Neural cell (in vitro differentiated cells): ENCODE data around the gene CNNM2. TPM values are rescaled to one million over a fixed set of nuclear protein-coding genes. Genes with fewer than 3 reads are reported as not detected.

Experiments used
- H2AFZ ChIP-seq: fragments of 200-600, 300-800 bp; sonication (generic), shearing (Covaris generic); 2 replicates; pipeline ENCODE4 v1.6.0; 2014; ENCODE audit warnings: low read depth, mild to moderate bottlenecking, antibody characterized with exemption, low read length, moderate library complexity
- H3F3A ChIP-seq: fragments of 200-600 bp; shearing (Covaris generic); 2 replicates; pipeline ENCODE4 v1.6.1; 2016; ENCODE audit warnings: mild to moderate bottlenecking, moderate library complexity, mixed read lengths, antibody characterized with exemption, low read length; ENCODE audit not compliant: insufficient read depth, poor library complexity, severe bottlenecking
- H3K27ac ChIP-seq: fragments of 200-600, 300-800 bp; sonication (generic), shearing (Covaris generic); 2 replicates; pipeline ENCODE4 v1.5.1; 2014; ENCODE audit warnings: mild to moderate bottlenecking, low read length, moderate library complexity
- H3K27me3 ChIP-seq: fragments of 300-800, 200-600 bp; sonication (generic), shearing (Covaris generic); 2 replicates; pipeline ENCODE4 v1.6.0; 2014; ENCODE audit warnings: mild to moderate bottlenecking, low read depth, low read length, moderate library complexity; ENCODE audit not compliant: insufficient read depth
- H3K36me3 ChIP-seq: fragments of 300-800, 200-600 bp; sonication (generic), shearing (Covaris generic); 2 replicates; pipeline ENCODE4 v1.5.1; 2014; ENCODE audit warnings: mild to moderate bottlenecking, antibody characterized with exemption, low read length, moderate library complexity; ENCODE audit not compliant: insufficient read depth
- H3K4me2 ChIP-seq: fragments of 300-800, 200-600 bp; sonication (generic), shearing (Covaris generic); 2 replicates; pipeline ENCODE4 v1.6.0; 2014; ENCODE audit warnings: mild to moderate bottlenecking, low read length
- H3K4me3 ChIP-seq: fragments of 300-800, 200-600 bp; sonication (generic), shearing (Covaris generic); 2 replicates; pipeline ENCODE4 v1.5.1; 2014; ENCODE audit warnings: mild to moderate bottlenecking, low read length, moderate library complexity
- H3K79me2 ChIP-seq: fragments of 200-600 bp; shearing (Covaris generic); replicated peaks from 2 replicates; pipeline ENCODE4 v1.6.0; 2014; ENCODE audit warnings: mild to moderate bottlenecking, low read length, moderate library complexity; ENCODE audit not compliant: insufficient read depth
- H3K9ac ChIP-seq: fragments of 300-800, 200-600 bp; sonication (generic), shearing (Covaris generic); 2 replicates; pipeline ENCODE4 v1.6.1; 2016; ENCODE audit warnings: mild to moderate bottlenecking, low read length, mixed read lengths
- H3K9me2 ChIP-seq: fragments of 200-600 bp; shearing (Covaris generic); 2 replicates; pipeline ENCODE4 v1.6.1; 2016; ENCODE audit warnings: mild to moderate bottlenecking, low read length, mixed read lengths; ENCODE audit not compliant: insufficient read depth
- H3K9me3 ChIP-seq: fragments of 200-600, 300-800 bp; sonication (generic), shearing (Covaris generic); 2 replicates; pipeline ENCODE4 v1.6.1; 2016; ENCODE audit warnings: mild to moderate bottlenecking, mixed run types, low read length, moderate library complexity, mixed read lengths
- H4K20me1 ChIP-seq: fragments of 200-600 bp; shearing (Covaris generic); 2 replicates; pipeline ENCODE4 v1.6.1; 2016; ENCODE audit warnings: mild to moderate bottlenecking, mixed run types; ENCODE audit not compliant: insufficient read depth
- EP300 ChIP-seq: fragments of 450-650 bp; conservative IDR thresholded peaks from 2 replicates; pipeline ENCODE4 v1.6.1; 2014; ENCODE audit warnings: antibody characterized with exemption, mild to moderate bottlenecking, moderate library complexity; ENCODE audit not compliant: poor library complexity, severe bottlenecking
- EZH2 ChIP-seq: fragments of 200-600, 300-800 bp; shearing (Covaris generic), sonication (generic); IDR thresholded peaks from 2 replicates; pipeline ENCODE4 v1.6.1; 2014; ENCODE audit warnings: antibody characterized with exemption, low read length, borderline replicate concordance, mild to moderate bottlenecking; ENCODE audit not compliant: insufficient read depth, poor library complexity, severe bottlenecking
- MXI1 ChIP-seq: fragments of 450-650 bp; conservative IDR thresholded peaks from 2 replicates; pipeline ENCODE4 v1.6.1; 2014; ENCODE audit warnings: antibody characterized with exemption, mild to moderate bottlenecking; ENCODE audit not compliant: poor library complexity, severe bottlenecking
- POLR2AphosphoS5 ChIP-seq: IDR thresholded peaks from 2 replicates; pipeline ENCODE4 v1.6.1; 2012
- RAD21 ChIP-seq: fragments of 450-650 bp; conservative IDR thresholded peaks from 2 replicates; pipeline ENCODE4 v1.6.1; 2014; ENCODE audit warnings: antibody characterized with exemption, mild to moderate bottlenecking, moderate library complexity
- SMC3 ChIP-seq: fragments of 450-650 bp; conservative IDR thresholded peaks from 2 replicates; pipeline ENCODE4 v1.6.1; 2014; ENCODE audit warnings: antibody characterized with exemption, mild to moderate bottlenecking, moderate library complexity; ENCODE audit not compliant: poor library complexity
- TAF1 ChIP-seq: IDR thresholded peaks from 2 replicates; pipeline ENCODE4 v1.6.1; 2012; ENCODE audit warnings: low read depth
- polyA plus RNA-seq: library from polyadenylated mRNA; depleted of rRNA; stranded (reverse); fragments of >200 nt; gene quantifications from 2 replicates; pipeline ENCODE4 v1.2.3, GENCODE V29; 2014
- TF ChIP-seq, protein P1 (sequence below): fragments of 450-650 bp; IDR thresholded peaks from 2 replicates; pipeline ENCODE4 v1.5.1; 2014; ENCODE audit warnings: antibody characterized with exemption, mild to moderate bottlenecking, moderate library complexity; ENCODE audit not compliant: poor library complexity, severe bottlenecking
- TF ChIP-seq, protein P2 (sequence below): IDR thresholded peaks from 2 replicates; pipeline ENCODE4 v1.6.1; 2012; ENCODE audit warnings: borderline replicate concordance

Gene CNNM2
- polyA plus RNA-seq, 1 donor from 2014 or later = 5.0 TPM

DNA sequence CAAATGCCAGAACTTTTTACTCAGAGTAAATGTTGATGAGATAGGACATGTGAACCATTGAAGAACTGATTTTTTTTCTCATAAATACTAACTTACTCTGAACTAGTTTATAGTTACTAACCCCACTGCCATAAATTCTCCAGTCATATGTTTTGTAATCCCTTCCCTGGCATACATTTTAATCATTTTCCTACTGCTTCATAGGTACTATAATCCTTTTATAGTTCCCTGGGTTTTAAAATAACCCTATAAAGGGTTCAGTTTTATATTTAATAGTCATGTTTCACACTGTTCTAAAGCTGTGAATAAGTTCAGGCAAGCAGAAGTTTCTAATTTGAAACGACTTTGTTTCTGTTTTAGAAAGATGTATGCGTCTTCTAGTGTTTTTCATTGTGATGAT is 28.9 kb downstream of the CNNM2 start:
- H3K79me2 ChIP-seq = no peaks in the 10 kb centered on the region
- TF ChIP-seq TAF1 (no peak), POLR2AphosphoS5 (no peak), EZH2 (no peak)
- TF ChIP-seq, protein P1, sequence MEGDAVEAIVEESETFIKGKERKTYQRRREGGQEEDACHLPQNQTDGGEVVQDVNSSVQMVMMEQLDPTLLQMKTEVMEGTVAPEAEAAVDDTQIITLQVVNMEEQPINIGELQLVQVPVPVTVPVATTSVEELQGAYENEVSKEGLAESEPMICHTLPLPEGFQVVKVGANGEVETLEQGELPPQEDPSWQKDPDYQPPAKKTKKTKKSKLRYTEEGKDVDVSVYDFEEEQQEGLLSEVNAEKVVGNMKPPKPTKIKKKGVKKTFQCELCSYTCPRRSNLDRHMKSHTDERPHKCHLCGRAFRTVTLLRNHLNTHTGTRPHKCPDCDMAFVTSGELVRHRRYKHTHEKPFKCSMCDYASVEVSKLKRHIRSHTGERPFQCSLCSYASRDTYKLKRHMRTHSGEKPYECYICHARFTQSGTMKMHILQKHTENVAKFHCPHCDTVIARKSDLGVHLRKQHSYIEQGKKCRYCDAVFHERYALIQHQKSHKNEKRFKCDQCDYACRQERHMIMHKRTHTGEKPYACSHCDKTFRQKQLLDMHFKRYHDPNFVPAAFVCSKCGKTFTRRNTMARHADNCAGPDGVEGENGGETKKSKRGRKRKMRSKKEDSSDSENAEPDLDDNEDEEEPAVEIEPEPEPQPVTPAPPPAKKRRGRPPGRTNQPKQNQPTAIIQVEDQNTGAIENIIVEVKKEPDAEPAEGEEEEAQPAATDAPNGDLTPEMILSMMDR = no peak
- H3K27me3 ChIP-seq = no peaks in the 10 kb centered on the region
- H3K9me2 ChIP-seq = no peaks in the 10 kb centered on the region
- H3K36me3 ChIP-seq = no peaks in the 10 kb centered on the region
- H3K4me3 ChIP-seq = no peak overlapping the region
- H3K4me2 ChIP-seq = no peak overlapping the region
- no peak overlapping the region for H3K27ac ChIP-seq
- no peak overlapping the region for H2AFZ ChIP-seq
- H3F3A ChIP-seq = no peaks in the 10 kb centered on the region
- H3K9ac ChIP-seq = no peak overlapping the region
- peaks cover 3% of the 10 kb centered on the region for H4K20me1 ChIP-seq
- no peaks in the 10 kb centered on the region for H3K9me3 ChIP-seq

DNA sequence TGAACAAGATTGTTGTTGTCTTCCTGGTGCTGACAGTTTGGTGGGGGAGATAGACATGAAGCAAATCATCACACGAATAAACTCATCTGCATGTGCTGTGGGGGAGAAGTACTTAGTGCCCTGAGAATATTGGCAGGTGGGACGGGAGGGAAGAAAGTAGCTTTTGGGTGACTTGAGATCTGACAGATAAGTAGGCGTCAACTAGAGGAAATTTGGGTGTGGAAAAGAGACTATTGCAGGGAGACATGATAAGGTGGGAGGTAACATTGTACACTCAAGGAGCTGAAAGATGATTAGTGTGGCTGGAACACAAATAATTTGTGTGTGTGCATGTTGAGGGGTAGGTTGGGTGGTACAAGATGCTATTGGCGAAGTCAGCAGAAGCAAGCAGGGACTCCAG is 30.1 kb downstream of the CNNM2 start:
- no peaks in the 10 kb centered on the region for H3K9me3 ChIP-seq
- no peak overlapping the region for H3K4me2 ChIP-seq
- no peak for TF ChIP-seq RAD21
- no peak for TF ChIP-seq EP300
- no peak for TF ChIP-seq SMC3
- TF ChIP-seq, protein P2, sequence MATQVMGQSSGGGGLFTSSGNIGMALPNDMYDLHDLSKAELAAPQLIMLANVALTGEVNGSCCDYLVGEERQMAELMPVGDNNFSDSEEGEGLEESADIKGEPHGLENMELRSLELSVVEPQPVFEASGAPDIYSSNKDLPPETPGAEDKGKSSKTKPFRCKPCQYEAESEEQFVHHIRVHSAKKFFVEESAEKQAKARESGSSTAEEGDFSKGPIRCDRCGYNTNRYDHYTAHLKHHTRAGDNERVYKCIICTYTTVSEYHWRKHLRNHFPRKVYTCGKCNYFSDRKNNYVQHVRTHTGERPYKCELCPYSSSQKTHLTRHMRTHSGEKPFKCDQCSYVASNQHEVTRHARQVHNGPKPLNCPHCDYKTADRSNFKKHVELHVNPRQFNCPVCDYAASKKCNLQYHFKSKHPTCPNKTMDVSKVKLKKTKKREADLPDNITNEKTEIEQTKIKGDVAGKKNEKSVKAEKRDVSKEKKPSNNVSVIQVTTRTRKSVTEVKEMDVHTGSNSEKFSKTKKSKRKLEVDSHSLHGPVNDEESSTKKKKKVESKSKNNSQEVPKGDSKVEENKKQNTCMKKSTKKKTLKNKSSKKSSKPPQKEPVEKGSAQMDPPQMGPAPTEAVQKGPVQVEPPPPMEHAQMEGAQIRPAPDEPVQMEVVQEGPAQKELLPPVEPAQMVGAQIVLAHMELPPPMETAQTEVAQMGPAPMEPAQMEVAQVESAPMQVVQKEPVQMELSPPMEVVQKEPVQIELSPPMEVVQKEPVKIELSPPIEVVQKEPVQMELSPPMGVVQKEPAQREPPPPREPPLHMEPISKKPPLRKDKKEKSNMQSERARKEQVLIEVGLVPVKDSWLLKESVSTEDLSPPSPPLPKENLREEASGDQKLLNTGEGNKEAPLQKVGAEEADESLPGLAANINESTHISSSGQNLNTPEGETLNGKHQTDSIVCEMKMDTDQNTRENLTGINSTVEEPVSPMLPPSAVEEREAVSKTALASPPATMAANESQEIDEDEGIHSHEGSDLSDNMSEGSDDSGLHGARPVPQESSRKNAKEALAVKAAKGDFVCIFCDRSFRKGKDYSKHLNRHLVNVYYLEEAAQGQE = no peak
- no peak for TF ChIP-seq EZH2
- TF ChIP-seq, protein P1 = no peak
- TF ChIP-seq POLR2AphosphoS5 = no peak
- TF ChIP-seq TAF1 = no peak
- no peak for TF ChIP-seq MXI1
- no peaks in the 10 kb centered on the region for H3K9me2 ChIP-seq
- no peak overlapping the region for H2AFZ ChIP-seq
- no peak overlapping the region for H3K9ac ChIP-seq
- H3K4me3 ChIP-seq = no peak overlapping the region
- H3K27ac ChIP-seq = no peak overlapping the region
- H3F3A ChIP-seq = no peaks in the 10 kb centered on the region
- no peaks in the 10 kb centered on the region for H3K36me3 ChIP-seq
- H3K27me3 ChIP-seq = no peaks in the 10 kb centered on the region
- H4K20me1 ChIP-seq = peaks cover 3% of the 10 kb centered on the region
- no peaks in the 10 kb centered on the region for H3K79me2 ChIP-seq
